Fibroblast of villous mesenchyme (primary cell): ENCODE measurements around the gene SLC23A3. TPM values are rescaled to one million over a fixed set of nuclear protein-coding genes. Genes with fewer than 3 reads are reported as not detected.

Experiments used
- DNase-seq: peaks from one replicate; pipeline ENCODE4 v3.0.0-alpha.2; 2010; ENCODE audit warnings: low read depth
- H3K4me3 ChIP-seq: 2 replicates; pipeline ENCODE4 v1.5.1; 2011; ENCODE audit warnings: low read depth, mild to moderate bottlenecking, low read length
- CTCF ChIP-seq: IDR thresholded peaks from 2 replicates; pipeline ENCODE4 v1.5.1; 2012; ENCODE audit warnings: low read depth, mild to moderate bottlenecking, low read length; ENCODE audit not compliant: insufficient read depth
- total RNA-seq: library from RNA; depleted of rRNA; stranded (reverse); fragments of >200 nt; gene quantifications from 2 replicates; pipeline ENCODE4 v1.2.3, GENCODE V29; 2012

The SLC23A3 gene
- total RNA-seq, 1 donor = 0.86 TPM

GRCh38 chr2:219182331-219183150, 12.7 kb upstream of the SLC23A3 start:
- DNase-seq = no peak
- TF ChIP-seq CTCF = no peak
- H3K4me3 ChIP-seq = no peak overlapping the region

GRCh38 chr2:219181531-219181930, 11.7 kb upstream of the SLC23A3 start:
- no peak for DNase-seq
- no peak overlapping the region for H3K4me3 ChIP-seq
- no peak for TF ChIP-seq CTCF

- no peak for TF ChIP-seq CTCF
- DNase-seq = no peak
- no peak overlapping the region for H3K4me3 ChIP-seq
These were observed 11.1 kb upstream of the SLC23A3 start for GRCh38 chr2:219180961-219181360.

GRCh38 chr2:219179601-219180465, 10.0 kb upstream of the SLC23A3 start:
- no peak overlapping the region for H3K4me3 ChIP-seq
- DNase-seq = no peak
- TF ChIP-seq CTCF = no peak

GRCh38 chr2:219178377-219179175, 8.7 kb upstream of the SLC23A3 start:
- DNase-seq = peak; percentile 32
- TF ChIP-seq CTCF = no peak
- H3K4me3 ChIP-seq = peak overlapping the region; percentile 82

GRCh38 chr2:219177552-219178376, 7.9 kb upstream of the SLC23A3 start, which contains the start of gene RETREG2:
RETREG2 (plus strand) TSS chr2:219178275; CDS start chr2:219178353, 78 bp downstream.
- peak; percentile 19 for TF ChIP-seq CTCF
- DNase-seq = peak; percentile 94
- peak within 1 kb of the TSS; percentile 83 for H3K4me3 ChIP-seq
